ENCODE results near the gene IPO11.

IPO11 gene

DNA sequence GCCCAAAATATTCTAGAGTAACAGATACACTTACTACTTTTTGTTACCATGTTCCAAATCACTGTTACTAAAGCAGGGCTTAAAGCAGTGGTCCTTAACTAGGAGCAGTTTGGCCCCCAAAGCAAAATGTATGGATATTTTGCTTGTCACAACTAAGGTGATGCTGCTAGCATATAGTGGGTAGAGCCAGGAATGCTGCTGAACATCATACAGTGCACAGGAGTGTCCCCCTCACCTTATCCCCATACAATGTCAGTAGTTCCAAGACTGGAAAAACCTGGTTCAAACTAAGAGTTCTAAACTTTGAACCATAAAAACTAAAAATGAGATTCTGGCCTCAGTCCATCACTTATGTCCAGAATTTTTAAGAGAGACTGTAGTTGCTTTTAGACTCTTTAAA, 36.9 kb upstream of the IPO11 start:
- H3K27me3 Mint-ChIP-seq (ENCODE audit: low read depth), result no peaks in the 10 kb centered on the region
- no peak overlapping the region for H3K27ac Mint-ChIP-seq
- H3K36me3 Mint-ChIP-seq (ENCODE audit: low read depth), result peaks cover 69% of the 10 kb centered on the region
- TF ChIP-seq, protein P1, sequence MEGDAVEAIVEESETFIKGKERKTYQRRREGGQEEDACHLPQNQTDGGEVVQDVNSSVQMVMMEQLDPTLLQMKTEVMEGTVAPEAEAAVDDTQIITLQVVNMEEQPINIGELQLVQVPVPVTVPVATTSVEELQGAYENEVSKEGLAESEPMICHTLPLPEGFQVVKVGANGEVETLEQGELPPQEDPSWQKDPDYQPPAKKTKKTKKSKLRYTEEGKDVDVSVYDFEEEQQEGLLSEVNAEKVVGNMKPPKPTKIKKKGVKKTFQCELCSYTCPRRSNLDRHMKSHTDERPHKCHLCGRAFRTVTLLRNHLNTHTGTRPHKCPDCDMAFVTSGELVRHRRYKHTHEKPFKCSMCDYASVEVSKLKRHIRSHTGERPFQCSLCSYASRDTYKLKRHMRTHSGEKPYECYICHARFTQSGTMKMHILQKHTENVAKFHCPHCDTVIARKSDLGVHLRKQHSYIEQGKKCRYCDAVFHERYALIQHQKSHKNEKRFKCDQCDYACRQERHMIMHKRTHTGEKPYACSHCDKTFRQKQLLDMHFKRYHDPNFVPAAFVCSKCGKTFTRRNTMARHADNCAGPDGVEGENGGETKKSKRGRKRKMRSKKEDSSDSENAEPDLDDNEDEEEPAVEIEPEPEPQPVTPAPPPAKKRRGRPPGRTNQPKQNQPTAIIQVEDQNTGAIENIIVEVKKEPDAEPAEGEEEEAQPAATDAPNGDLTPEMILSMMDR (IDR thresholded peaks at IDR 0.05; ENCODE audit: unreplicated experiment in 3 of 3), result no peak
- H3K4me1 Mint-ChIP-seq, result no peaks in the 10 kb centered on the region
- H3K4me3 Mint-ChIP-seq, result no peak overlapping the region
- no peaks in the 10 kb centered on the region for H3K9me3 Mint-ChIP-seq

DNA sequence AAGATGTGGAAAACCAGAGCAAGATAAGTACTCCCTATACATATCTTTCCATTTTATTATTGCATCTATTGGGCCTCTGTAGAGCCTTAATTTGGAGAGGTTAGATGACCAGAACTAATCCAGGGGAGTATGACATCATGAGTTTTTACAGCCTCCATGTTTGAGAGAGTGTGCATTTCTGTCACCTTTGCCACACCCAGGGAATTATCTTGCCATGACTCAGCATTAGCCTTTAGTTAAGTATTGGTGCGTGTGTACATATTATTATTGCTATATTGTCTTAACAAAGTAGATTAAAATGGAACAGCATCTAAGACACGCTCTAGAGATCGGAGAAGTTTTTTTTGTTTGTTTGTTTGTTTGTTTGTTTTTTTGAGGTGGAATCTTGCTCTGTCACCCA, 36.5 kb upstream of the IPO11 start:
- TF ChIP-seq, protein P1 (IDR thresholded peaks at IDR 0.05; ENCODE audit: unreplicated experiment in 3 of 3), result no peak
- H3K27me3 Mint-ChIP-seq (ENCODE audit: low read depth), result no peaks in the 10 kb centered on the region
- peaks cover 71% of the 10 kb centered on the region for H3K36me3 Mint-ChIP-seq (ENCODE audit: low read depth)
- no peak overlapping the region for H3K4me3 Mint-ChIP-seq
- H3K27ac Mint-ChIP-seq, result no peak overlapping the region
- H3K4me1 Mint-ChIP-seq, result no peaks in the 10 kb centered on the region
- H3K9me3 Mint-ChIP-seq, result no peaks in the 10 kb centered on the region

DNA sequence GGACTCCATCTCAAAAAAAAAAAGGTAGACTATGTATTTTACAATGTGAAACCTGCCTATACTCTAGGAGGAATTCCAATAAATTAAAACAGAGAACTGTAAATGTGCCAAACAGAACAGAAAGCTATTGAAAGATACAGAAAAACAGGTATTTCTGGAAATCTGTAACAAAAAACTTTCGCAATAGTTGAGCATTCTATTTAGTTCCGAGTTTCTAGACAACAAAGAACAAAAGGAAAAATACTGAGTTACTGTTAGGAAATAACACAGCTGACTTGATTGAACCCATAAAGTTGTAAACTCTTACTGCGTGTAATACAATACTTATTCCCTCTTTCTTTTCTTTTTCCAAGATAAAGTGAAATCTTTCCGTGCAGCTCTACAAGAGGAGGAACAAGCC, 27.4 kb upstream of the IPO11 start:
- TF ChIP-seq, protein P1 (IDR thresholded peaks at IDR 0.05; ENCODE audit: unreplicated experiment in 3 of 3), result no peak
- no peak overlapping the region for H3K4me3 Mint-ChIP-seq

DNA sequence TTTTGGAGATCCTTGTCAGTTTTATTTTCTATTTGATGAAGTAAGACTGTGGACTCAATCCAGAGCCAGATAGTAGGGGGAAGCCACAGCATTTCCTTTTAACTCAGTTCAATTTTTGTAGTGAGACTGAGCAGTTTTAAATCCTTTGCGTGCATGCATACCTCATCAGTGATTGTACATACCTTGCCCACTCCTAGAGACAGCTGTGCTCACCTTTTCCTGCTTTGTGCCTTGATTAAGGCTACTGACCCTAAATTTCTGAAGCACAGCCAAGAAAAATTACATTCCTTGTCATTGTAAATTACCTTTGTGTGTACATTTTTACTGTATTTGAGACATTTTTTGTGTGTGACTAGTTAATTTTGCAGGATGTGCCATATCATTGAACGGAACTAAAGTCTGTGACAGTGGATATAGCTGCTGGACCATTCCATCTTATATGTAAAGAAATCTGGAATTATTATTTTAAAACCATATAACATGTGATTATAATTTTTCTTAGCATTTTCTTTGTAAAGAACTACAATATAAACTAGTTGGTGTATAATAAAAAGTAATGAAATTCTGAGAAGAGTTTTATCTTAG, 26.7 kb upstream of the IPO11 start:
- Mint-ChIP-seq H3K27me3 (ENCODE audit: low read depth) (no peaks in the 10 kb centered on the region), H3K4me3 (no peak overlapping the region), H3K27ac (peak overlapping the region; percentile 41 to 83 (median 61)), H3K9me3 (no peaks in the 10 kb centered on the region), H3K4me1 (peaks cover 19% of the 10 kb centered on the region), H3K36me3 (ENCODE audit: low read depth) (peaks cover 47% of the 10 kb centered on the region)
- TF ChIP-seq, protein P1 (IDR thresholded peaks at IDR 0.05; ENCODE audit: unreplicated experiment in 3 of 3), result no peak

More for the DNA sequence above, 27.4 kb upstream of the IPO11 start:
- Mint-ChIP-seq H3K27me3 (ENCODE audit: low read depth) (no peaks in the 10 kb centered on the region), H3K27ac (peak overlapping the region; percentile 39 to 83 (median 41)), H3K36me3 (ENCODE audit: low read depth) (peaks cover 48% of the 10 kb centered on the region), H3K4me1 (peaks cover 19% of the 10 kb centered on the region), H3K9me3 (no peaks in the 10 kb centered on the region)

DNA sequence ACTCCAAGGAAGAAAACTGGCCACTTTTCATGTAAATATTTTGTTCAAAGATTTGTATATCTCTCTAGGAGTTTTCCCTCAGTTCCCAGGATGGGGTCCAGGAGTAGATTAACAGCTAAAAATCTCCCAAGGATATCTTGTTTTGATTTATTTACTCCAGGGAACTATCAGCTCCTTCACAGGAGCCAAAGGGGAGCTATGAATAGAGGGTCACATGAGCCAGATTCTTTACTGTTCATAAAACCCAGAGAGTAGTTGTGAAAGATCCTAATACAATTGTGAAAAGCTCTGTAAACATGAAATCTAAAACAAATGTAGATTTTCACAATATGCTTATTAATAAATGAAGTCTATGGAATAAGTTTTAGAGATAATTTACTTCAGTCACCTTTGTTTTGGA, 25.7 kb upstream of the IPO11 start:
- H3K4me3 Mint-ChIP-seq, result no peak overlapping the region
- peaks cover 19% of the 10 kb centered on the region for H3K4me1 Mint-ChIP-seq
- H3K27me3 Mint-ChIP-seq (ENCODE audit: low read depth), result no peaks in the 10 kb centered on the region
- H3K36me3 Mint-ChIP-seq (ENCODE audit: low read depth), result peaks cover 45% of the 10 kb centered on the region
- H3K9me3 Mint-ChIP-seq, result no peaks in the 10 kb centered on the region
- TF ChIP-seq, protein P1 (IDR thresholded peaks at IDR 0.05; ENCODE audit: unreplicated experiment in 3 of 3), result no peak
- H3K27ac Mint-ChIP-seq, result peak overlapping the region in 2 of 3 experiments; percentile 49 to 83

DNA sequence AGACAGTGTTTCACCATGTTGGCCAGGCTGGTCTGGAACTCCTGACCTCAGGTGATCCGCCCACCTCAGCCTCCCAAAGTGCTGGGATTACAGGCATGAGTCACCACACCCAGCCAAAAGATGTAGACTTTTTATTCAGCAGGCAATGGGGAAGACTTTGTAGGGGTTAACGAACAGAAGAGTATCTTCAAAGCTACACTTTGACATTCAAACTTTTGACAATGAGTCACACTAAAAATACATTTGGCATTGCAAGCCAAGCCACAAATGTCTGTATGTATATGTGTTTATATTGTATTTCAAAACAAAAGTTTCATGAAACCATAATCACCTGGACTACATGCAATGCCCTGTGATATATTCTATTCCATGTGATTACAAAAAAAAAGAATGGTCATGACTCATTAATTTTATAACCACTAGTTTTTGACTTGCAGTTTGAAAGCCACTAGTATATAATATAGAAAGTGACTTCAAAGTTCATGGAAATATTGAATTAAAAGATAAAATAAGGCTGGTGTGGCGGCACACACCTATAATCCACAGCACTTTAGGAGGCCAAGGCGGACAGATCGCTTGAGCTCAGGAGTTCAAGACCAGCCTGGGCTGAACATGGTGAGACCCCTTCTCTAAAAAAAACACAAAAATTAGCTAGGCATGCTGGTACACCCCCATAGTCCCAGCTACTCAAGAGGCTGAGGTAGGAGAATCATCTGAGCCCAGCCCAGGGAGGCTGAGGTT, 17.2 kb upstream of the IPO11 start:
- H3K36me3 Mint-ChIP-seq (ENCODE audit: low read depth), result peaks cover 50% of the 10 kb centered on the region
- no peaks in the 10 kb centered on the region for H3K4me1 Mint-ChIP-seq
- TF ChIP-seq, protein P1 (IDR thresholded peaks at IDR 0.05; ENCODE audit: unreplicated experiment in 3 of 3), result no peak
- no peaks in the 10 kb centered on the region for H3K9me3 Mint-ChIP-seq
- no peak overlapping the region for H3K4me3 Mint-ChIP-seq
- H3K27me3 Mint-ChIP-seq (ENCODE audit: low read depth), result no peaks in the 10 kb centered on the region
- H3K27ac Mint-ChIP-seq, result no peak overlapping the region

Measured in nephron (organoid).